ENCODE results near the gene DDR1. TPM values are rescaled to one million over a fixed set of nuclear protein-coding genes. Genes with fewer than 3 reads are reported as not detected.

DDR1 gene
- total RNA-seq, 1 experiment from 2014 or later: 580 TPM

GRCh38 chr6:30914076-30914853 lies 29.9 kb downstream of the DDR1 start, which contains the start of gene VARS2:
Gene VARS2 (plus strand): TSS chr6:30914238. CDS start chr6:30914837, 599 bp downstream.
- DNase-seq: peak; percentile 100

GRCh38 chr6:30914854-30915590 lies 30.7 kb downstream of the DDR1 start:
- TF ChIP-seq CTCF (IDR thresholded peaks at IDR 0.05; ENCODE audit: unreplicated experiment): no peak
- CTCF ChIA-PET: interaction anchor here (0.6 to 6.0 kb wide), 25 partner anchors 11 to 200 kb away, joined by 3 to 180 read pairs (median 7); partner anchors contain the start of genes DDR1, MUCL3, PSORS1C1 and SFTA2
- Mint-ChIP-seq H3K27ac (ENCODE audit: unreplicated experiment) (peak overlapping the region; percentile 83), H3K4me3 (ENCODE audit: low read depth, unreplicated experiment) (peak overlapping the region; percentile 78), H3K9me3 (ENCODE audit: low read depth, unreplicated experiment) (no peaks in the 10 kb centered on the region), H3K27me3 (ENCODE audit: unreplicated experiment) (no peaks in the 10 kb centered on the region), H3K36me3 (ENCODE audit: insufficient read depth, unreplicated experiment) (peaks cover 49% of the 10 kb centered on the region), H3K4me1 (ENCODE audit: low read depth, unreplicated experiment) (peaks cover 20% of the 10 kb centered on the region)
- DNase-seq: no peak
- no TSS peak for BruUV-seq (replicated peaks)
- intact Hi-C loops (cut with micrococcal nuclease; ENCODE audit: unreplicated experiment): loop anchor here (1.0 to 5.0 kb wide), 5 partner anchors 47 to 212 kb away; no protein-coding TSS in a partner anchor

More at GRCh38 chr6:30914076-30914853, 29.9 kb downstream of the DDR1 start, which contains the start of gene VARS2:
- Mint-ChIP-seq H3K36me3 (ENCODE audit: insufficient read depth, unreplicated experiment) (peaks cover 49% of the 10 kb centered on the region), H3K4me3 (ENCODE audit: low read depth, unreplicated experiment) (peak within 1 kb of the TSS; percentile 78), H3K27ac (ENCODE audit: unreplicated experiment) (peak within 1 kb of the TSS; percentile 71), H3K9me3 (ENCODE audit: low read depth, unreplicated experiment) (no peaks in the 10 kb centered on the region), H3K4me1 (ENCODE audit: low read depth, unreplicated experiment) (peaks cover 21% of the 10 kb centered on the region), H3K27me3 (ENCODE audit: unreplicated experiment) (no peaks in the 10 kb centered on the region)
- intact Hi-C loops (cut with micrococcal nuclease; ENCODE audit: unreplicated experiment): loop anchor here (2.0 kb wide), 1 partner anchor 165 kb away; no protein-coding TSS in a partner anchor
- TSS peak; percentile 51 for BruUV-seq (replicated peaks)
- TF ChIP-seq CTCF (IDR thresholded peaks at IDR 0.05; ENCODE audit: unreplicated experiment): peak; percentile 41
- CTCF ChIA-PET: interaction anchor here (0.5 to 6.0 kb wide), 42 partner anchors 10 to 1331 kb away, joined by 3 to 180 read pairs (median 5); partner anchors contain the start of genes DDR1, PSORS1C1 and SFTA2

GRCh38 chr6:30915591-30915946 lies 31.2 kb downstream of the DDR1 start:
- DNase-seq: peak; percentile 73
- BruUV-seq (replicated peaks): no TSS peak
- peak overlapping the region; percentile 21 for H3K4me3 Mint-ChIP-seq (ENCODE audit: low read depth, unreplicated experiment)
- peak; percentile 78 for TF ChIP-seq CTCF (IDR thresholded peaks at IDR 0.05; ENCODE audit: unreplicated experiment)
- no peaks in the 10 kb centered on the region for H3K9me3 Mint-ChIP-seq (ENCODE audit: low read depth, unreplicated experiment)
- H3K27ac Mint-ChIP-seq (ENCODE audit: unreplicated experiment): peak overlapping the region; percentile 83
- CTCF ChIA-PET: interaction anchor here (0.6 to 6.0 kb wide), 25 partner anchors 11 to 484 kb away, joined by 3 to 180 read pairs (median 6); partner anchors contain the start of genes DDR1, MUCL3, PSORS1C1 and SFTA2
- peaks cover 20% of the 10 kb centered on the region for H3K4me1 Mint-ChIP-seq (ENCODE audit: low read depth, unreplicated experiment)
- H3K27me3 Mint-ChIP-seq (ENCODE audit: unreplicated experiment): no peaks in the 10 kb centered on the region
- peaks cover 49% of the 10 kb centered on the region for H3K36me3 Mint-ChIP-seq (ENCODE audit: insufficient read depth, unreplicated experiment)
- intact Hi-C loops (cut with micrococcal nuclease; ENCODE audit: unreplicated experiment): loop anchor here (1.0 to 5.0 kb wide), 5 partner anchors 47 to 212 kb away; no protein-coding TSS in a partner anchor

GRCh38 chr6:30917041-30917440 lies 32.7 kb downstream of the DDR1 start:
- no peak overlapping the region for H3K4me3 Mint-ChIP-seq (ENCODE audit: low read depth, unreplicated experiment)
- no peak for TF ChIP-seq CTCF (IDR thresholded peaks at IDR 0.05; ENCODE audit: unreplicated experiment)
- no TSS peak for BruUV-seq (replicated peaks)

More at GRCh38 chr6:30917041-30917440, 32.7 kb downstream of the DDR1 start:
- no peak for DNase-seq
- CTCF ChIA-PET: interaction anchor here (1.2 to 6.0 kb wide), 4 partner anchors 9 to 170 kb away, joined by 4 to 68 read pairs (median 8); no protein-coding TSS in a partner anchor
- peaks cover 21% of the 10 kb centered on the region for H3K4me1 Mint-ChIP-seq (ENCODE audit: low read depth, unreplicated experiment)
- no peak overlapping the region for H3K27ac Mint-ChIP-seq (ENCODE audit: unreplicated experiment)
- intact Hi-C loops (cut with micrococcal nuclease; ENCODE audit: unreplicated experiment): loop anchor here (5.0 kb wide), 2 partner anchors 45 to 210 kb away; no protein-coding TSS in a partner anchor
- peaks cover 43% of the 10 kb centered on the region for H3K36me3 Mint-ChIP-seq (ENCODE audit: insufficient read depth, unreplicated experiment)
- H3K27me3 Mint-ChIP-seq (ENCODE audit: unreplicated experiment): no peaks in the 10 kb centered on the region
- H3K9me3 Mint-ChIP-seq (ENCODE audit: low read depth, unreplicated experiment): no peaks in the 10 kb centered on the region
